Activated gamma-delta T cell treated with Interleukin-2 at 50 U/mL for 16 hours (primary cell): Measurements from ENCODE around the gene MEF2C.

Experiments used
- DNase-seq: peaks from one replicate; pipeline ENCODE4 v3.0.0-alpha.2; 2020

MEF2C gene

DNA sequence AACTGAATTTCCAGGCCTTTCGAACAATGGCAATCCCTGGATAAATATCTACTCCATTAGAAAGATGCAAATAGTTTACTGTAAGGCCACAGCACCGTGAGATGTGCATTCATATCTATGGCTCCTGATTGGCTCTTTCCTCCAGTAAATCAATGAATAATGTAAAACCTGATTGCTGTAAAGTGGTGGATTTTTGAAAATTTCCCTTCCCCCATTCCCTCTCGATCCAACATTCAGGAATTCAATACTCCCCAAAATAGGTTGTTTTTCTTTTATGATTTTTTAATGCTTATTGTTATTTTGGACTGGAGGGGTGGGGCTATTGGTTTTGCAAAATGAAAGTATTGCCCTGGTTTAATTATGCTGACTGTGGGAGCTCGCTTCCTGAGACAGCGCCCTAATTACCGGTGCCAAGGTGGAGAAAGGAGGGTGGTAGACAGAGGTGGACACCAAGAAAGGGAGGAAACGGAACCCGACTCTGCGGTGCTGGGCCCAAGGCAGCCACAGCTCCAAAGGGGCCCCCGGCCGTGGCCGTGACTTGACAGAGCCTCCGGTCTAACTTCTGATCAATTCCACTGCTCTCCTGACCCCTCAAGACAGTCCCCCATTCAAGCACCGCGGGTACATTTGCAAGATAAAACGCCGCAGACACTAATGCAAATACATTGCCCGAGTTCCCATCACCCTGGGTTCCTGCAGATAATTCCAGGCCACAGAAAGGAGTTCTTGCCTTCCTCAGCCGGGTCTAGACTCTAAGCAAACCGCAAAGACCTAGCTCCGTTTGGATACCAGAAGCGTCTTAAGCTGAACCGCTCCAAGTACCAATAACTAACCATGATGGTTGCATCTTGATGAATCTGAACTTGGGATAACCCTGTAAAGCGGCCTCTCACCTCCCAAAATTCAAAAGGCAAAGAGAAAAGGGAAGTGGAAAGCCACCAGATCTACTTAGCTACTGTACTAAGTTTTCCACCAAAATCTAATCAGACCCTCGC lies 211.2 kb downstream of the MEF2C start:
- no peak for DNase-seq

GRCh38 chr5:88671106-88671504 lies 211.9 kb downstream of the MEF2C start:
- no peak for DNase-seq

- DNase-seq: no peak
Observed at GRCh38 chr5:88670461-88670860, 212.5 kb downstream of the MEF2C start.

DNA sequence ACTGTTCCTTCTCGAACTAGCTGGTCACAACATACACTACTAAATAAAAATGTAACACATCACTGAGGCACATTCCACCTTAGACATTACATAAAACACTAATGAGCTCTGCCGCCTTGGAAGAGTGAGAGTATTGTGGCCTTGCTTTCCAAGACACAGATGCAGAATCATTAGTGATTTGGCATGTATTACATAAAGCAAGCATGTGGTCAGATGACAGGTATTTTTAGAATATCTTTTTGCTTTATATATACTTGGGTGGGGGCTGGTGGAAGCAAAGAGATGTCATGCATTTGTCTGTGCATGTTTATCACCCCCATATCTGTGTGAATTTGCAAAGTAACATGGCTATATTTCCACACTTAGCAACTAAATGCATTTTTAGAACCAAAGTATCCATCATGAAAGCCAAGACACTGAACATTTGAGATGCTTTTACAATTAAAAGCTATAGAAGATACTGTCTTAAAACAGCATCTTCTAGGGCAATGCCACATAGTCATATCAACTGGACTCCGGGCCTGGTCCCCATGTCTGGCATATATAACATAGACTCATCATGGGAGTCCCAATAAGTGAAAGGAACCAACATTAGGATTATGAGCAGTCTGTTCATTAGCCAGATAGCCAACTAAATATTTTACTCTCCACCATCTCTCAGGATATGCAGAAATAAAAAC lies 213.5 kb downstream of the MEF2C start:
- no peak for DNase-seq

DNA sequence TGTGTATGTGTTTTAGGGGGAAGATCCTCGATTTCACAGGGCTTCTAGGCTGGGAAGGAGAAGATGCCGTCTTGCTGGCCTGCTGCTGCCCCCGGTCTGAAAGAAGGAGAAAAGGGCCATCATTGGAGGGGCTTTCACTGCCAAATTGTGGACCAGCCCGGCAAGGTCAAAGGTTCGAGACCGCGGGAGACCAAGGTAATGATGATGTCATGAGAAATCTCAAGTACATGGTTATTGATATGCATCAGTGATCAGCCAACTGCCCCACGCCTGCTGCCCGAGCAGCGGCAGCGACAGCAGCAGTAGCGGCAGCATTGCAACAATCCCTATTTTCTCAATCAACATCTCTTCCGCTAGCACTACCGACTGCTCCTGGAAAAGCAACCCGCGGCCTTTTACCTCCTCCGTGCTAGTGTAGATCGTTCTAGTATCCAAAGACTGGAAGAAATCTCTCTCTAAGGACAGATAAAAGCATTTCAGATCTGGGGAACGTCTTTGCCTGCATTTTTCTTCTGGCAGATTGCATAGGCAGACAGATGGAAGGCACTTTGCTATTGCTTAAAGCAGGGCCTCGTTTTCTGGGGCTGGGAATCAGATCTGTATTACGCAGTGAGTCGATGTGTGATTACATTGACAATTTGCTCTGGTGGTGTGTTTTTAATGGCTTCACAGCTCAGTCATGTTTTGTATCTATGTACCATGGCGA lies 215.3 kb downstream of the MEF2C start:
- no peak for DNase-seq
